ENCODE results near the gene TP53I11. TPM values are rescaled to one million over a fixed set of nuclear protein-coding genes. Genes with fewer than 3 reads are reported as not detected.

TP53I11 gene
- total RNA-seq, 4 donors from 2014 or later = 21.7 to 34.0 (median 30.9) TPM

DNA sequence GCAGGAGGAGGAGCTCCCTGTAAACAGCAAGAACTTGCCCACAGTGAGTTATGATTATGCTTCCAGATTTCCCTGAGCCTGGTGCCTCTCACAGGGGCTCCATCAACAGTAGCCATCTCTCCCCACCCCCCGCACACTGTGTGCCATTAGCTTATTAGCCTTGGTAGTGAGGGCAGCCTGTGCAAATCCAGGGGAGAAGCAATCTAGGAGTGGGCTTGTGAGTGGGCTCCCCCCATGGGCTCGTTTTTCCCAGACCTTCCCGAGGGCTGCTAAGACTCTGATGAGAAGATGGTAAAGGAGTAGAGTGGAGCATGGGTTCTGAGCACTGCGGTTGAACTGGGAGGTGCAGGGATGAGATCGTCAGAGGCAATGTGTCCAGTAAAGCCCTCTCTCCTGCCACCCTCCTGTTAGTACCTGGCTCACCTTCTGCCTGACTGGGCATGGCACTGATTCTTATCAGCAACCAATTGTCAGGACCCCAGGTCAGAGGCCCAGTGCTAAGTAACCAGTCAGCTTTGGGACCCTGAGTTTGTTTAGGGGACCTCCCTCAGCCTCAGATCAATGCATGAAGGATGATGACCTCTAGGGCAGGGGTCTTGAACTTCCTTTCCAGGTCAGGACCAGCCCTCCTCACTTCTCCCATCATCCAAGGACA lies 38.4 kb upstream of the TP53I11 start:
- no peak for DNase-seq
- H3K27ac ChIP-seq = no peak overlapping the region
- H3K9me3 ChIP-seq = no peaks in the 10 kb centered on the region
- 67 to 75% methylated on average over 5 of the region's 5 CpGs for WGBS, 2 donors
- no peaks in the 10 kb centered on the region for H3K4me1 ChIP-seq
- no peak for TF ChIP-seq POLR2A (IDR thresholded peaks at IDR 0.05)
- TF ChIP-seq, protein P1, sequence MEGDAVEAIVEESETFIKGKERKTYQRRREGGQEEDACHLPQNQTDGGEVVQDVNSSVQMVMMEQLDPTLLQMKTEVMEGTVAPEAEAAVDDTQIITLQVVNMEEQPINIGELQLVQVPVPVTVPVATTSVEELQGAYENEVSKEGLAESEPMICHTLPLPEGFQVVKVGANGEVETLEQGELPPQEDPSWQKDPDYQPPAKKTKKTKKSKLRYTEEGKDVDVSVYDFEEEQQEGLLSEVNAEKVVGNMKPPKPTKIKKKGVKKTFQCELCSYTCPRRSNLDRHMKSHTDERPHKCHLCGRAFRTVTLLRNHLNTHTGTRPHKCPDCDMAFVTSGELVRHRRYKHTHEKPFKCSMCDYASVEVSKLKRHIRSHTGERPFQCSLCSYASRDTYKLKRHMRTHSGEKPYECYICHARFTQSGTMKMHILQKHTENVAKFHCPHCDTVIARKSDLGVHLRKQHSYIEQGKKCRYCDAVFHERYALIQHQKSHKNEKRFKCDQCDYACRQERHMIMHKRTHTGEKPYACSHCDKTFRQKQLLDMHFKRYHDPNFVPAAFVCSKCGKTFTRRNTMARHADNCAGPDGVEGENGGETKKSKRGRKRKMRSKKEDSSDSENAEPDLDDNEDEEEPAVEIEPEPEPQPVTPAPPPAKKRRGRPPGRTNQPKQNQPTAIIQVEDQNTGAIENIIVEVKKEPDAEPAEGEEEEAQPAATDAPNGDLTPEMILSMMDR (IDR thresholded peaks at IDR 0.05) = no peak
- intact Hi-C loops (cut with DNase I) = no loop called here
- H3K36me3 ChIP-seq = no peaks in the 10 kb centered on the region
- H3K27me3 ChIP-seq = no peaks in the 10 kb centered on the region
- no peak overlapping the region for H3K4me3 ChIP-seq (replicated peaks in 1 of 3)

DNA sequence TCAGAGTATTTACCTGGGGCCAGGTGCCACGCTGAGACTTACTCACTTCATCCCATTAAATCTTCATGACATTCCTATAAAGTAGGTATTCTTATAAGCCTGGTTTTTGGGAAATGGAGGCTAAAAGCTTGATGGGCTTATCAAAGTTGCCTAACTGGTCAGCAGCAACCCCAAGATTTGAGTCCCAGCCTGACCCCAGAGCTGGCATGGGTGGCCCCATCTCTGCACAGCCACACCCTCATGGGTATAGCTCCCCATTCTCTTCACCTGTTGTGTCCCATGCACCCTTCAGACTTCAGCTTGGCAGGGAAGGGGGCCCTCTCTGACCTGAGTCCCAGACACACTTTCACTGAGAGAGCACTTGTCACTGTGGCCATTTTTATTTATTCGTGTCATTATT lies 37.4 kb upstream of the TP53I11 start:
- no peak overlapping the region for H3K4me3 ChIP-seq (replicated peaks in 1 of 3)
- H3K27ac ChIP-seq = no peak overlapping the region
- no peaks in the 10 kb centered on the region for H3K4me1 ChIP-seq
- WGBS, 2 donors = 84 to 91% methylated on average over 2 of the region's 2 CpGs
- no peaks in the 10 kb centered on the region for H3K36me3 ChIP-seq
- H3K9me3 ChIP-seq = no peaks in the 10 kb centered on the region
- TF ChIP-seq POLR2A (IDR thresholded peaks at IDR 0.05) = no peak
- TF ChIP-seq, protein P1 (IDR thresholded peaks at IDR 0.05) = no peak
- H3K27me3 ChIP-seq = no peaks in the 10 kb centered on the region
- intact Hi-C loops (cut with DNase I) = no loop called here
- DNase-seq = no peak

DNA sequence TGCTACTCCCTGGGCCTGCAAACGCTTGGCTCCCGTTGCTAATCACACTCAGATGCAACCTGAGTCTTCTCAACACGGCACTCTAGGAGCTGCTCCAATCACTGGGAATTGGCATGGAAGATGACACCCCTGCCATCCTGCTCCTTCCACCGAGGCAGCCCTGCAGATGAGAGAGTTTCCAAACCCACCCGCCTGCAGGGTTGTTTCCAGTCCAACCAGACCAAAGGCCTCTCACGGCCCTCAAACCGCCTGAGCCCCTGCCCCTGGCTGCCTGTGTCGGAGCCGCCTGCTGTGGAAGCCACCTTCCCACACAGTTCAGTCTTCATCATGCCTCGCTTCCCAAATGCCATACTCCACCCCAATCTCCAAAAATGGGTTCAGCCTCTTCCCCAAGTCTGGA lies 36.8 kb upstream of the TP53I11 start:
- intact Hi-C loops (cut with DNase I) = no loop called here
- no peak for DNase-seq
- H3K4me1 ChIP-seq = no peaks in the 10 kb centered on the region

DNA sequence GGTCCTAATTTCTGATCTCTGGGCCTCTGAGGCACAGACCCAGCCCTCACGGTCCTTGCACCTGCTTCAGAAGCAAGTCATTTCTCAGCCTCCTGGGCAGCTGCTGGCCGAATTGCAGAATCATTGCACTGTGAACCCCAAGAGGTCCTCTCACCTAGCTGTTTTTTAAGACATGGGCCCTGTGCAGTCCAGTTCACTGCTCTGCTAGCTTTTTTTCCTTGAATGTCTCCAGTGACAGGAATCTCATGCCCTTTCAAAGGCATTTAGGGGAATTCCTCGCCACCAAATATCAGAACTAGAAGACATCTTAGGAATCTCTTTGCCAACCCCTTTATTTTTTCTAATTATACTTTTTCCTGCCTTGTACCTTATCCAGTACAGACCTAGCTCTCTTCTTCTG lies 35.6 kb upstream of the TP53I11 start:
- DNase-seq = no peak
- TF ChIP-seq, protein P1 (IDR thresholded peaks at IDR 0.05) = no peak
- no peak for TF ChIP-seq POLR2A (IDR thresholded peaks at IDR 0.05)
- Histone ChIP-seq H3K27me3 (no peaks in the 10 kb centered on the region), H3K27ac (no peak overlapping the region), H3K36me3 (no peaks in the 10 kb centered on the region), H3K4me3 (replicated peaks in 1 of 3) (no peak overlapping the region), H3K4me1 (no peaks in the 10 kb centered on the region), H3K9me3 (no peaks in the 10 kb centered on the region)
- 88 to 92% methylated on average over 3 of the region's 3 CpGs for WGBS, 2 donors
- intact Hi-C loops (cut with DNase I) = no loop called here

More for the DNA sequence above, 36.8 kb upstream of the TP53I11 start:
- Histone ChIP-seq H3K9me3 (no peaks in the 10 kb centered on the region), H3K27ac (no peak overlapping the region), H3K36me3 (no peaks in the 10 kb centered on the region), H3K27me3 (no peaks in the 10 kb centered on the region), H3K4me3 (replicated peaks in 1 of 3) (no peak overlapping the region)
- TF ChIP-seq POLR2A (IDR thresholded peaks at IDR 0.05) = no peak
- TF ChIP-seq, protein P1 (IDR thresholded peaks at IDR 0.05) = no peak
- WGBS, 2 donors = 74 to 83% methylated on average over 10 of the region's 10 CpGs

DNA sequence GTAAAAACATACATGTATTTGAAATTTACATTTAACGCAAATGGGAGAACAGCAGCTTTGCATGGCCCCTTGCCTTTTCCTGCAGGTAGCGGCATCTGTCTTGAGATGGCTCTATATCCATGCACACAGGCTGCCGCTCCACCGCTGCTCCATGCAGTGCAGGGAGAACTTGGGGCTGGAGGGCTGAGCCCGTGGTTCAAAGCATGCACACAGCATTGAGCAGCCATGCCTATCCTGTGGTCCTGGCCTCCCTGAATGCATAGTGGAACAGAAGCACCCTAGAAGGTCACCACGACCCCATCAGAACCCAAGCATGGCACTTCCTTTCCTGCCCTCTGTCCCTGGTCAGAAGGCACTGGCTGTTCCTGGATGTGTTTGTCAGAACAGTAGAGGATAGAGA lies 35.0 kb upstream of the TP53I11 start:
- TF ChIP-seq, protein P1 (IDR thresholded peaks at IDR 0.05) = no peak
- no peak for TF ChIP-seq POLR2A (IDR thresholded peaks at IDR 0.05)
- Histone ChIP-seq H3K4me3 (replicated peaks in 1 of 3) (no peak overlapping the region), H3K4me1 (peaks cover 0 to 5% of the 10 kb centered on the region in 2 donors), H3K36me3 (no peaks in the 10 kb centered on the region), H3K27me3 (no peaks in the 10 kb centered on the region), H3K9me3 (no peaks in the 10 kb centered on the region), H3K27ac (no peak overlapping the region)
- intact Hi-C loops (cut with DNase I) = no loop called here
- DNase-seq = no peak
- 97% methylated on average over 4 to 6 of the region's 6 CpGs for WGBS, 2 donors

Measured in thyroid gland (tissue), 4 donors.